GM06990 (cell line): Measurements from ENCODE around the gene PBX2.

Experiments
- DNase-seq: peaks from one replicate; pipeline ENCODE4 v3.0.0-alpha.2; 2011; ENCODE audit not compliant: insufficient read length; ENCODE audit errors: extremely low read depth
- H3K27me3 ChIP-seq: replicated peaks from 2 replicates; pipeline ENCODE4 v1.6.0; 2011; ENCODE audit warnings: low read length; ENCODE audit not compliant: control insufficient read depth, insufficient read depth
- H3K36me3 ChIP-seq: 2 replicates; pipeline ENCODE4 v1.5.1; 2011; ENCODE audit warnings: low read length; ENCODE audit not compliant: control insufficient read depth, insufficient read depth
- H3K4me3 ChIP-seq: replicated peaks from 2 replicates; pipeline ENCODE4 v1.5.1; 2011; ENCODE audit warnings: low read depth, mild to moderate bottlenecking, control low read depth, low read length
- CTCF ChIP-seq: IDR thresholded peaks from 2 replicates; pipeline ENCODE4 v1.5.1; 2011; ENCODE audit warnings: low read length, control low read depth, mild to moderate bottlenecking, inconsistent platforms; ENCODE audit not compliant: insufficient read depth, poor library complexity, severe bottlenecking

PBX2 gene

DNA sequence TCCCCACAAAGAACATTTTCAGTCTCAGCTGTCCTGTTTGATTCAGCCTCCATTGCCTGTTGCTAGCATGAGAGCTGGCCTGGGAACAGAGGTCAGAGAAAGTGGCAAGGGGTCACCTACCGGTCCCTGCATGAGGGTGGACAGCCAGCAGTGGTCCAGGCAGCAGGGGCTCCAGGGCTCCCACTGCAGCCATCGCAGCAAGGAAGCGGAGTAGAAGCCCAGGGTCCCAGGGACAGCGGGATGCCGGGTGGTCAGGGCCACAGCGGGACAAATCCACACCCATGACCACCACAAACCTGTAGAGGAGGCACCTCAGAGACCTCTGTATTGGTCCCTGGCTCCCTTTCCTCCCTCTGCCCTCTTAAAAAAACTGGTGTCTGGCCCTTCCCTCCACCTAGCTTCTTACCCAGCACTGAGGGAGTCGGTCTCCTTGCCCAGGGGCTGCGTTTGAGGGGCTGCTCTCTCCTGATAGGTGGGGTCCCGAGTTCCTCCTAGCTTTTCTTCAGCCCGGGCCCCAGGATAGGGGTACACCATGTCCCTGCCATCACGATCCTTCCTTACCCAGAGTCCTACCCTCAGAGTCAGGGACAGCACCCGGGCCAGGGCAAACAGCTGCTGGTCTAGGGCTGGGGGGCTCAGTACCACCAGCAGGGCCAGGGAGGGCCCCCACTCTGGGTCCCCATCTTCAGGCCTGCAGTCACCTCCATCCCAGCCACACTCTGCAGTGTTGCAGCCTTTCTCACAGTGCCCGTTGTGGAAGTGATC, 10.9 kb upstream of the PBX2 start:
- no peak for TF ChIP-seq CTCF
- H3K4me3 ChIP-seq, result no peak overlapping the region
- no peaks in the 10 kb centered on the region for H3K36me3 ChIP-seq
- DNase-seq, result no peak
- H3K27me3 ChIP-seq, result no peaks in the 10 kb centered on the region; the same call in 1 of the 2 replicates

DNA sequence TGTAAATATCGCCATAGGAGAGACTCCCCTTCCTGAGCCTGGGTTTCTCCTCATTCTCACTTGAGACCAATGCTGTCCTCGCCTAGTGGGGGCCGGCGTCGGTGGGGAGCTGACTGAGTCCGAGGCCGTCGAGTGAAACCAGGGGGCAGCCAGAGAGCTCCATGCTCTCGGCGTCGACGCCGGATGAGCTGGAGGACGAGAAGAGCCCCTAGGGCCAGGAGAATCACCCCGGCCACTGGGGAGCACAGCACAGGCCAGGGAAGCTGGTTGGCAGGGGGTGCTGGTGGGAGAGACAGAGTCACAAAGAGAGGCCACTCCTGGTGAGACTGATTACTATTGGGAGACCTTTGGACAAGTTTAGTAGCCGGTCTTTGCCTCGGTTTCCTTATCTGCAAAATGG, 8.9 kb upstream of the PBX2 start:
- TF ChIP-seq CTCF, result no peak
- Histone ChIP-seq H3K36me3 (no peaks in the 10 kb centered on the region), H3K27me3 (no peaks in the 10 kb centered on the region), H3K4me3 (no peak overlapping the region)
- no peak for DNase-seq

GRCh38 chr6:32198345-32198696, 8.3 kb upstream of the PBX2 start:
- Histone ChIP-seq H3K4me3 (no peak overlapping the region), H3K27me3 (no peaks in the 10 kb centered on the region), H3K36me3 (no peaks in the 10 kb centered on the region)
- no peak for DNase-seq
- no peak for TF ChIP-seq CTCF

GRCh38 chr6:32196682-32197616, 6.9 kb upstream of the PBX2 start:
- Histone ChIP-seq H3K36me3 (no peaks in the 10 kb centered on the region), H3K27me3 (no peaks in the 10 kb centered on the region), H3K4me3 (peak overlapping the region; percentile 96)
- no peak for DNase-seq
- peak; percentile 21 for TF ChIP-seq CTCF

DNA sequence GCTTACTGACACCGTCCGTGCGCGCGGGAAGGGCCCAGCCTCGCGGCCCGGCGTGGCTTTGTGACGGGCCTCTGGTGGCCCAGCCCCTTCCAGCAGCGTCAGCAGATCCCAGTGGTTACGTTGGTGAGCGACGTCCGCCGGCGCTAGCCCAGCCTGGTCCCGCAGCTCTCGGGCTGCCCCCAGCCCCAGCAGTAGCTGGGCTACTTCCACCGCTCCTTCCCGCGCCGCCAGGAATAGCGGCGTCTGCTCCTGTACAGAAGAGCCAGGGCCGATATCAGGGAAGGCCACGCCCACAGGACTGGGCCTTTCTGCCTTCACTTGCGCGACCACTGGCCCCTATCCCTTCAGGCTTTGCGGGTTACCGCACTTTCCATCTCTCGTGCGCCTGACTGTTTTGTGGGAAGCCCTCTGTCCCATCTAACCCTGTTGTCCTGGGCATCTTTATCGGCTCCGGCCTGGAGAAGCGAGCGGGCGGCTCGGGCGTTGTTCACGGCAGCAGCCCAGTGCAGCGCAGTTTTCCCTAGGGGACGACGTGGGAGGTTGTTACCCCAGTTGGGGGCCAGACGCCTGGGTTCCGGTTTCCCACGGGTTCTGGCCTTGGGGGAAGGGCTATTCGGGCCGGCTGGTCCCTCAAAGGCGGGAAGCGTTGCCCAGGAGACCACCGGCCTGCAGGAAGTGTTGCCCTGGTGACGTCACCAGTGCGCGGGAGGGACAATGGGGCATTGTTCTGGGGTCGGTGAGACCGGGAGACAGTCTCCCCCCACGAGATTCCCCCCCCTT, 6.1 kb upstream of the PBX2 start:
- no peaks in the 10 kb centered on the region for H3K36me3 ChIP-seq
- DNase-seq, result peak; percentile 84
- no peak for TF ChIP-seq CTCF
- H3K4me3 ChIP-seq, result peak overlapping the region; percentile 96
- H3K27me3 ChIP-seq, result no peaks in the 10 kb centered on the region
